Spleen (tissue), 7 donors: ENCODE data around the gene NEU3.

Source experiments
- POLR2A ChIP-seq, 3 donors: fragments of 450-650 bp; IDR thresholded peaks; one replicate each; pipeline ENCODE4 v1.5.1; 2017; ENCODE audit warnings: antibody characterized with exemption in 3 of 3, mild to moderate bottlenecking in 1 of 3
- TF ChIP-seq, protein P1 (sequence below), 11 experiments: fragments of 200-600 bp in 7 of 11; fragments of 450-650 bp in 4 of 11; sonication (generic) in 4 of 11; IDR thresholded peaks in 8 of 11; conservative IDR thresholded peaks in 3 of 11; 1 replicate in 7 of 11; 2 replicates in 4 of 11; pipeline versions ENCODE4 v1.4.0 to v1.8.0; 2016 to 2021; ENCODE audit warnings: antibody characterized with exemption in 11 of 11, inconsistent platforms in 4 of 11, mild to moderate bottlenecking in 1 of 11
- donor health status: DM: no; HTN: no; CAD: no; lungs with moderate emphysema.
- donor health status: DM: no; HTN: no; CAD: no.
- donor health status: DM: no; HTN: no; CAD: no.

DNA sequence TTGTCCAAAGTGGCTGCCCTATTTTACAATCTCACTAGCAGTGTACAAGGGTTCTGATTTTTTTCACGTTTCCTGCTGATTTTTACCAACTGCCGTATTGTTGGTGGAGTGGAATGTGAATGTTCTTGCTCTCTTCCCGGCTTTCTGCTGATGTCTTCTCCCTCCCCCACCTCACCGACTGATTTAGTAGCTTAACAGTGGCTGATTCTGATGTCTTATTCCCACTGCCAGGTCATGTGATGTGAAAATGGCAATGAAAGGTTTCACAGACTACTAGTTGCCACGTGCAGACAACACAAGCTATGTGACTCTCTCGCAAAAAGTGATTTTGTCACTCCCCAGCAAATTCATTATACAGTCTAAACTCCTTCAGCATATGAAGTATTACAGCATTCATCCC is 17.3 kb upstream of the NEU3 start:
- no peak for TF ChIP-seq POLR2A (IDR thresholded peaks at IDR 0.05)
- TF ChIP-seq, protein P1, sequence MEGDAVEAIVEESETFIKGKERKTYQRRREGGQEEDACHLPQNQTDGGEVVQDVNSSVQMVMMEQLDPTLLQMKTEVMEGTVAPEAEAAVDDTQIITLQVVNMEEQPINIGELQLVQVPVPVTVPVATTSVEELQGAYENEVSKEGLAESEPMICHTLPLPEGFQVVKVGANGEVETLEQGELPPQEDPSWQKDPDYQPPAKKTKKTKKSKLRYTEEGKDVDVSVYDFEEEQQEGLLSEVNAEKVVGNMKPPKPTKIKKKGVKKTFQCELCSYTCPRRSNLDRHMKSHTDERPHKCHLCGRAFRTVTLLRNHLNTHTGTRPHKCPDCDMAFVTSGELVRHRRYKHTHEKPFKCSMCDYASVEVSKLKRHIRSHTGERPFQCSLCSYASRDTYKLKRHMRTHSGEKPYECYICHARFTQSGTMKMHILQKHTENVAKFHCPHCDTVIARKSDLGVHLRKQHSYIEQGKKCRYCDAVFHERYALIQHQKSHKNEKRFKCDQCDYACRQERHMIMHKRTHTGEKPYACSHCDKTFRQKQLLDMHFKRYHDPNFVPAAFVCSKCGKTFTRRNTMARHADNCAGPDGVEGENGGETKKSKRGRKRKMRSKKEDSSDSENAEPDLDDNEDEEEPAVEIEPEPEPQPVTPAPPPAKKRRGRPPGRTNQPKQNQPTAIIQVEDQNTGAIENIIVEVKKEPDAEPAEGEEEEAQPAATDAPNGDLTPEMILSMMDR (IDR thresholded peaks at IDR 0.05 in 8 of 11, conservative IDR thresholded peaks at IDR 0.05 in 3 of 11): no peak
